ENCODE measurements around the gene C6orf58.

Gene C6orf58

GRCh38 chr6:127566119-127566518 lies 10.9 kb upstream of the C6orf58 start:
- Histone ChIP-seq H3K4me3 (ENCODE audit: low read length) (no peak overlapping the region), H3K9me3 (ENCODE audit: control insufficient read depth, insufficient read depth, low read length) (no peaks in the 10 kb centered on the region), H3K4me1 (ENCODE audit: control insufficient read depth, insufficient read depth, low read length) (no peaks in the 10 kb centered on the region), H3K27ac (ENCODE audit: low read length) (no peak overlapping the region), H3K27me3 (ENCODE audit: control insufficient read depth, insufficient read depth, low read length) (no peaks in the 10 kb centered on the region), H3K36me3 (ENCODE audit: control insufficient read depth, insufficient read depth, low read length) (no peaks in the 10 kb centered on the region)
- no peak for DNase-seq (ENCODE audit: low read depth, low spot score)

- no peaks in the 10 kb centered on the region for H3K36me3 ChIP-seq (ENCODE audit: control insufficient read depth, insufficient read depth, low read length)
- H3K4me3 ChIP-seq (ENCODE audit: low read length): no peak overlapping the region
- no peaks in the 10 kb centered on the region for H3K4me1 ChIP-seq (ENCODE audit: control insufficient read depth, insufficient read depth, low read length)
- no peaks in the 10 kb centered on the region for H3K9me3 ChIP-seq (ENCODE audit: control insufficient read depth, insufficient read depth, low read length)
- no peak overlapping the region for H3K27ac ChIP-seq (ENCODE audit: low read length)
- no peak for DNase-seq (ENCODE audit: low read depth, low spot score)
- H3K27me3 ChIP-seq (ENCODE audit: control insufficient read depth, insufficient read depth, low read length): no peaks in the 10 kb centered on the region
These were observed 10.3 kb upstream of the C6orf58 start for GRCh38 chr6:127566651-127567050.

GRCh38 chr6:127567476-127567875 lies 9.5 kb upstream of the C6orf58 start:
- no CpG with 5 or more reads among the region's 2 CpGs for WGBS (ENCODE audit: insufficient coverage, insufficient read length)
- Histone ChIP-seq H3K27ac (ENCODE audit: low read length) (no peak overlapping the region), H3K4me3 (ENCODE audit: low read length) (no peak overlapping the region), H3K9me3 (ENCODE audit: control insufficient read depth, insufficient read depth, low read length) (no peaks in the 10 kb centered on the region), H3K4me1 (ENCODE audit: control insufficient read depth, insufficient read depth, low read length) (no peaks in the 10 kb centered on the region), H3K36me3 (ENCODE audit: control insufficient read depth, insufficient read depth, low read length) (no peaks in the 10 kb centered on the region), H3K27me3 (ENCODE audit: control insufficient read depth, insufficient read depth, low read length) (no peaks in the 10 kb centered on the region)
- DNase-seq (ENCODE audit: low read depth, low spot score): no peak

GRCh38 chr6:127570739-127571389 lies 6.1 kb upstream of the C6orf58 start:
- no peaks in the 10 kb centered on the region for H3K9me3 ChIP-seq (ENCODE audit: control insufficient read depth, insufficient read depth, low read length)
- no CpG with 5 or more reads among the region's 1 CpG for WGBS (ENCODE audit: insufficient coverage, insufficient read length)
- no peaks in the 10 kb centered on the region for H3K4me1 ChIP-seq (ENCODE audit: control insufficient read depth, insufficient read depth, low read length)
- no peaks in the 10 kb centered on the region for H3K27me3 ChIP-seq (ENCODE audit: control insufficient read depth, insufficient read depth, low read length)
- H3K4me3 ChIP-seq (ENCODE audit: low read length): no peak overlapping the region
- DNase-seq (ENCODE audit: low read depth, low spot score): no peak
- H3K36me3 ChIP-seq (ENCODE audit: control insufficient read depth, insufficient read depth, low read length): no peaks in the 10 kb centered on the region
- H3K27ac ChIP-seq (ENCODE audit: low read length): no peak overlapping the region

- WGBS (ENCODE audit: insufficient coverage, insufficient read length): no CpG with 5 or more reads among the region's 3 CpGs
- no peak overlapping the region for H3K4me3 ChIP-seq (ENCODE audit: low read length)
- no peak overlapping the region for H3K27ac ChIP-seq (ENCODE audit: low read length)
- DNase-seq (ENCODE audit: low read depth, low spot score): no peak
- H3K27me3 ChIP-seq (ENCODE audit: control insufficient read depth, insufficient read depth, low read length): no peaks in the 10 kb centered on the region
- H3K9me3 ChIP-seq (ENCODE audit: control insufficient read depth, insufficient read depth, low read length): no peaks in the 10 kb centered on the region
- no peaks in the 10 kb centered on the region for H3K36me3 ChIP-seq (ENCODE audit: control insufficient read depth, insufficient read depth, low read length)
- H3K4me1 ChIP-seq (ENCODE audit: control insufficient read depth, insufficient read depth, low read length): no peaks in the 10 kb centered on the region
These were observed 1.9 kb downstream of the C6orf58 start for GRCh38 chr6:127578900-127579299.

- H3K27ac ChIP-seq (ENCODE audit: low read length): no peak overlapping the region
- H3K4me3 ChIP-seq (ENCODE audit: low read length): no peak overlapping the region
- no peaks in the 10 kb centered on the region for H3K27me3 ChIP-seq (ENCODE audit: control insufficient read depth, insufficient read depth, low read length)
- no peaks in the 10 kb centered on the region for H3K9me3 ChIP-seq (ENCODE audit: control insufficient read depth, insufficient read depth, low read length)
- peaks cover 1% of the 10 kb centered on the region; the same call in 1 of the 2 replicates for H3K4me1 ChIP-seq (ENCODE audit: control insufficient read depth, insufficient read depth, low read length)
- no peak for DNase-seq (ENCODE audit: low read depth, low spot score)
- no peaks in the 10 kb centered on the region for H3K36me3 ChIP-seq (ENCODE audit: control insufficient read depth, insufficient read depth, low read length)
These were observed 4.6 kb downstream of the C6orf58 start for GRCh38 chr6:127581576-127581975.

GRCh38 chr6:127582777-127583462 lies 5.9 kb downstream of the C6orf58 start:
- H3K27me3 ChIP-seq (ENCODE audit: control insufficient read depth, insufficient read depth, low read length): no peaks in the 10 kb centered on the region
- H3K36me3 ChIP-seq (ENCODE audit: control insufficient read depth, insufficient read depth, low read length): no peaks in the 10 kb centered on the region
- no peak overlapping the region for H3K4me3 ChIP-seq (ENCODE audit: low read length)
- DNase-seq (ENCODE audit: low read depth, low spot score): no peak
- peaks cover 1% of the 10 kb centered on the region; the same call in 1 of the 2 replicates for H3K4me1 ChIP-seq (ENCODE audit: control insufficient read depth, insufficient read depth, low read length)
- H3K9me3 ChIP-seq (ENCODE audit: control insufficient read depth, insufficient read depth, low read length): no peaks in the 10 kb centered on the region
- no CpG with 5 or more reads among the region's 4 CpGs for WGBS (ENCODE audit: insufficient coverage, insufficient read length)
- H3K27ac ChIP-seq (ENCODE audit: low read length): no peak overlapping the region

- H3K27me3 ChIP-seq (ENCODE audit: control insufficient read depth, insufficient read depth, low read length): no peaks in the 10 kb centered on the region
- H3K4me1 ChIP-seq (ENCODE audit: control insufficient read depth, insufficient read depth, low read length): peaks cover 1% of the 10 kb centered on the region; the same call in 1 of the 2 replicates
- no peaks in the 10 kb centered on the region for H3K9me3 ChIP-seq (ENCODE audit: control insufficient read depth, insufficient read depth, low read length)
- no peak overlapping the region for H3K4me3 ChIP-seq (ENCODE audit: low read length)
- H3K36me3 ChIP-seq (ENCODE audit: control insufficient read depth, insufficient read depth, low read length): no peaks in the 10 kb centered on the region
- no peak overlapping the region for H3K27ac ChIP-seq (ENCODE audit: low read length)
- WGBS (ENCODE audit: insufficient coverage, insufficient read length): no CpG with 5 or more reads among the region's 2 CpGs
- no peak for DNase-seq (ENCODE audit: low read depth, low spot score)
These were observed 8.1 kb downstream of the C6orf58 start for GRCh38 chr6:127585123-127585522.

- peak; percentile 20 for DNase-seq (ENCODE audit: low read depth, low spot score)
- peaks cover 1% of the 10 kb centered on the region; the same call in 1 of the 2 replicates for H3K4me1 ChIP-seq (ENCODE audit: control insufficient read depth, insufficient read depth, low read length)
- no peak overlapping the region for H3K4me3 ChIP-seq (ENCODE audit: low read length)
- H3K27ac ChIP-seq (ENCODE audit: low read length): no peak overlapping the region
- no CpG with 5 or more reads among the region's 2 CpGs for WGBS (ENCODE audit: insufficient coverage, insufficient read length)
- H3K9me3 ChIP-seq (ENCODE audit: control insufficient read depth, insufficient read depth, low read length): no peaks in the 10 kb centered on the region
- H3K36me3 ChIP-seq (ENCODE audit: control insufficient read depth, insufficient read depth, low read length): no peaks in the 10 kb centered on the region
- H3K27me3 ChIP-seq (ENCODE audit: control insufficient read depth, insufficient read depth, low read length): no peaks in the 10 kb centered on the region
These were observed 9.4 kb downstream of the C6orf58 start for GRCh38 chr6:127586372-127586771.

GRCh38 chr6:127587875-127588274 lies 10.9 kb downstream of the C6orf58 start:
- Histone ChIP-seq H3K4me1 (ENCODE audit: control insufficient read depth, insufficient read depth, low read length) (peaks cover 1% of the 10 kb centered on the region; the same call in 1 of the 2 replicates), H3K27me3 (ENCODE audit: control insufficient read depth, insufficient read depth, low read length) (no peaks in the 10 kb centered on the region), H3K4me3 (ENCODE audit: low read length) (no peak overlapping the region), H3K9me3 (ENCODE audit: control insufficient read depth, insufficient read depth, low read length) (no peaks in the 10 kb centered on the region), H3K36me3 (ENCODE audit: control insufficient read depth, insufficient read depth, low read length) (no peaks in the 10 kb centered on the region), H3K27ac (ENCODE audit: low read length) (no peak overlapping the region)
- no peak for DNase-seq (ENCODE audit: low read depth, low spot score)
- WGBS (ENCODE audit: insufficient coverage, insufficient read length): no CpG with 5 or more reads among the region's 2 CpGs

GRCh38 chr6:127589135-127589534 lies 12.2 kb downstream of the C6orf58 start:
- Histone ChIP-seq H3K36me3 (ENCODE audit: control insufficient read depth, insufficient read depth, low read length) (no peaks in the 10 kb centered on the region), H3K4me3 (ENCODE audit: low read length) (no peak overlapping the region), H3K4me1 (ENCODE audit: control insufficient read depth, insufficient read depth, low read length) (peaks cover 1% of the 10 kb centered on the region; the same call in 1 of the 2 replicates), H3K27me3 (ENCODE audit: control insufficient read depth, insufficient read depth, low read length) (no peaks in the 10 kb centered on the region), H3K9me3 (ENCODE audit: control insufficient read depth, insufficient read depth, low read length) (no peaks in the 10 kb centered on the region), H3K27ac (ENCODE audit: low read length) (no peak overlapping the region)
- DNase-seq (ENCODE audit: low read depth, low spot score): no peak
